AML-193 (cell line): ENCODE data around the gene CNTNAP2.

Experiments used
- DNase-seq, 2 experiments: peaks; one replicate each; lab custom pipeline; 2025; lab: John Stamatoyannopoulos, UW

Gene CNTNAP2

DNA sequence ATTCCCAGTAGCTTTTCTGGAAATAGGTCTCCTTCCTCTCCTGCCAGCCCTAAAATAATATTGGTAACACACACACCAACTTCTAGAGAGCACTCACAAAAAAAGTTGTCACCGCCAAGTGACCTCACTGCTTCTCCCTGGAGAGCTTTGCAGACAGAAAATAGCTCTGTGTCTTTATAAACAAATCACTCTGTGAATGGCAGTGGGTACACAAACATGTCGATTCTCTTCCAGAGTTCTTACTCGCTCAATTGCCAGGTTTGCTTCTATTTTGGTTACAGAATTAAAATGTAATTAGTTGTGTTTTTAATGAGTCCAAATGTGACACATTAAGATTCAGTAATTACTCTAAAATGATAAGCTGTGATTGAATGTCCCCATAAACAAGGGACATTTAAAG is 1824.8 kb downstream of the CNTNAP2 start:
- no peak for DNase-seq

GRCh38 chr7:147944321-147944720 is 1827.7 kb downstream of the CNTNAP2 start:
- no peak for DNase-seq

GRCh38 chr7:147952918-147953317 is 1836.3 kb downstream of the CNTNAP2 start:
- no peak for DNase-seq

DNA sequence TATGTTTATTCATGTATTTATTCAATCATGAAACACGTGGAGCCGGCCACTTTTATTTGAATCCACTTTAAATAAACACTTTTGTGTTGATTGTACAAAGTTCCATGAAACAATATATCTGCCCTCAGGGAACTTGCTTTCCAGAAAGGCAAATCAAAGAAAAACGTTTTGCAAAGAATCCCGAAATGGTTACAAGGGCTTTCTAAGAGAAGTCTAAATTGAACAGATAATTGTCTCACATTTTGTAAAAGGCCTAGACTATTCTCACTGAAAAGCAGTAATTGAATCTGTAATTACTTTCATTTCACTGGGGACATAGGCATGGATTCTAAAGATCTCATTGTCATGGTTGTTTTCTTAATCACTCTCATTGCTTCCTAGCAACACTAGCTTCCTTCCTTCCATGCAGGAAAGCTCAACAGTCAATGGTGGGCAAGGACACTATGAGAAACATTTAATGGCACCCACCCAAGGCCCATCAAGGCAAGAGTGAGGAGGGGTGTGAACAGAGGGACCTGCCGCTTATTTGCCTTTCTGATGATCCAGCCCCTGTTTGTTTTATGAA is 1851.5 kb downstream of the CNTNAP2 start:
- DNase-seq: no peak

GRCh38 chr7:147971606-147972110 is 1855.1 kb downstream of the CNTNAP2 start:
- DNase-seq: no peak

- no peak for DNase-seq
These were observed 1861.6 kb downstream of the CNTNAP2 start for GRCh38 chr7:147978201-147978600.

- DNase-seq: no peak
These were observed 1862.0 kb downstream of the CNTNAP2 start for GRCh38 chr7:147978651-147979050.

DNA sequence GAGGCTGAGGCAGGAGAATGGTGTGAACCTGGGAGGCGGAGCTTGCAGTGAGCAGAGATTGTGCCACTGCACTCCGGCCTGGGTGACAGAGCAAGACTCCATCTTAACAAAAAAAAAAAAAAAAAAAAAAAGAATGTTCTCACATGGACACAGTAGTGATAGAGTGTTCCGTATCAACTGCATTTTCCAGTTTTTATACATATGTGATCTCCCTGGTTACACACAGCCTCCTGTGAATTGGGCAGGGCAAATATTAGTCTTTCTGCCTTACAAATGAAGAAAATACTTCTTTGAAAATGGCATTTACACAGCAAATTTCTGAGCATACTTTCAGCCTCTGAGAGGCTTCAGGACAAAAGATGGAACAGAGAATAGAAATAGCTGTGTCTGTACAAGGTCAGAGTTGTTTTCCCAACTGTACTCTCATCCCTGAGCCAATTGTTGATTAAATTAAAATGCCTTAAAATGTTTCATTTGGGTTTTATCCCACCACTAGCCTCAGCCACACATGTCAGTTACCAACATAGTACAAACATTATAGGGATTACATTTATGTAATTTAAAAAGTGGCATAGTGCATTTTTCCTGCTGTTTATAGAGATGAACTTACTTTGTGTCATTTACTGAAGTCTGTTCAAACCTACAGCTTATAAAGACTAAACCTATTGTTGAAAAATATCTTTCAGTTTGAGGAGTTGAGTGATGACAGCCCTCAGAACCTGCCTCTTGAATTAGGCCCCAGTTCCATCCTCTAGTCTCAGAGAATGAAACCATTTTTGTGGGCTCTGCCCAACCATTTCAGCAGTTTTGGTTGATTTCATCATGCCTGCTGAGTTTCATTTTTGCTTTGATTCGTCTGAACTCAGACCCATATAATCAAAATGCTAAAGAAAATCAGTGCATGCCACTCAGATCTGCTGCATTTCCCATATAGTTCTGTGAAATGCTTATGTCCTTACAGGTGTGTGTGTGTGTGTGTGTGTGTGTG is 1864.5 kb downstream of the CNTNAP2 start:
- no peak for DNase-seq

DNA sequence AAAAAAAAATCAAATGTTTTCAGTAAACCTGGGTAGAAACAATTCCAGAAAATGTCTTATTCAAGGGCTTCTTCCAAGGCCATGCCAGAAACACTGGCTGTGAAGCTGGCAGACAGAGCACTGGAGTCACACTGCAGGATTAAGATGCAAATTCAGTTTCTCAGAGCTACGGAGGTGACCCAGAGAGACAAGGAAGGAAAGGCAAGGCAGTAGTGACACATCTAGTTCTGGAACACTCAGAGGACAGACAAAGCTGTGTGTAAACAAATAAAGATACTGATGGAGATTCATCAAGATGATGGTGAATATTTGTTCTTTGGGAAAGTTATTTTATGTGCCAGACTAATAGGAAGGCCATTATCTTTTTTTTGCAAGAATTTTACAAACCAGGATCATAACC is 1865.7 kb downstream of the CNTNAP2 start:
- DNase-seq: no peak

DNA sequence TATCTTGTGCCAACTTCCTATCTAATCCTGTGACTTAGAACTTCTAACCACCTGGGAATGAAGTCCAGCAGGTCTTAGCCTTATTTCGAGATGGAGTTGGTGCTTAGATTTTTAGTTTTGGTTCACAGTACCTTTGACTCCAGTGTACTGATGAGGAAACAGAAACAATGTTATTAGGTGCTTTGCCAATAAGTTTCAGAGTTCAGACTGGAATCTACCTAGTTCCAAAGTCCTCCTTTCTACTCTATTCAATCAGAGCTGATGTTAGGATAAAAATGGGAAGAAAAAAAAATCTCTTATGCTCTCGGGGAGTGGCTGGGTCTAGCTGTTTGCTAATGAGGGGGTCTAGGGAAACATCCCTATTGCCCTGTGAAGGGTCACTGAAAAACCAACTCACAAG is 1867.7 kb downstream of the CNTNAP2 start:
- DNase-seq: no peak

GRCh38 chr7:147990079-147990478 is 1873.5 kb downstream of the CNTNAP2 start:
- no peak for DNase-seq

DNA sequence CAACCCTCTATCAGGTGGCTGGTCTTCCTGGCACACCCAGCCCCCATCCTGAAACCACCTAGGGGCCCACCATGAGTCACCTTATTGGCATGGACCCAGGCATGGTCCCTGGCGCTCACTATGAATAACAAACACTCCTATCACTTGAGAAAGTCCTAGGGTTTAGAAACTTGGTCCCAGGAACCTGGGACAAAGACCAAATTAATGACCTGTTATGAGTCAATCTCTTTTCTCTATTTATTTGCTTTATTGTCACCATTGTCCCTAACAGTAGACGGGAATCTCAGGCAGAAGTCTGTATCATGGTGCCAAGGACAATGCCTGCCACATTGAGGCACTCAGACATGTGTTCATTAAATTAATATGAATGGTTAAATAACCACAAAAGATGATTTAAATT is 1874.3 kb downstream of the CNTNAP2 start:
- no peak for DNase-seq

GRCh38 chr7:147992698-147993097 is 1876.1 kb downstream of the CNTNAP2 start:
- DNase-seq: no peak

DNA sequence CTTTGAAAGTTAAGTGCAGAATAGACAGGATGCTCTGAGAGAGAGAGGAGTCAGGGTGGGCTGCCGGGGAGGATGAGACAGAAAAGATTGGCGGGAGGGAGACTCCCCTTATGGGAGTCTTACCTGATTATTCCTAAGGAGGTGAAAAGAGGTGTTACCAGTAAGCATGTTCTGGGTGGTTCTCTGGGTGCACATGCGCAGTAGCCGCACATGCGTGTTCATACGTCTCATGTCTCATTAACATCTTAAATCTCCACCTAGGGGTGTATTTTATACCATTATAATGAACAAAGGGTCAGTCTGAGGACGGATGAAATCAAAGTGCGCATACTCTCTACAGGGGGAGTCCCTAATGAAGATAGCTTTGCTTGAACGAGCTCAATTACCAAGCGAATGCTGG is 1881.0 kb downstream of the CNTNAP2 start:
- no peak for DNase-seq

- DNase-seq: no peak
These were observed 1883.4 kb downstream of the CNTNAP2 start for GRCh38 chr7:147999962-148000361.

- no peak for DNase-seq
These were observed 1895.2 kb downstream of the CNTNAP2 start for GRCh38 chr7:148011753-148012152.

DNA sequence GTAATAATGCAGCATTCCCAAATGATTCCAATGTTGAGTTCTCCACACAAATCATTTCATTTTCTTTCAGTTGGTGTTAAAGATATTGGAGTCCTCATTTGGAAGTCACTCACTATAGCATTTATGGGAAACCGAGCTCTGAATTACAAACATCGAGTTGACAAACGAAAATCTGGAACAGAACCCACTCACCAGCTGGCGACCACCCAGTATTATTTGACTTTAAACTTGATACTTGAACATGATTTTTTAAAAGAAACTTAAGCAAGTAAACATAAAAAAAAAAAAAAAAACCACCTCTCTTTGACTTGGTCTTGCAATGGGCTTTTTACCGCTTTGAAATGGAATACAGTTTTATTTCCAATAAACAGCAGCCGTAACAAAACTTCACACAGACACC is 1897.4 kb downstream of the CNTNAP2 start:
- DNase-seq: no peak

- DNase-seq: no peak
These were observed 1897.9 kb downstream of the CNTNAP2 start for GRCh38 chr7:148014541-148014940.

- no peak for DNase-seq
These were observed 1900.5 kb downstream of the CNTNAP2 start for GRCh38 chr7:148017126-148017525.

DNA sequence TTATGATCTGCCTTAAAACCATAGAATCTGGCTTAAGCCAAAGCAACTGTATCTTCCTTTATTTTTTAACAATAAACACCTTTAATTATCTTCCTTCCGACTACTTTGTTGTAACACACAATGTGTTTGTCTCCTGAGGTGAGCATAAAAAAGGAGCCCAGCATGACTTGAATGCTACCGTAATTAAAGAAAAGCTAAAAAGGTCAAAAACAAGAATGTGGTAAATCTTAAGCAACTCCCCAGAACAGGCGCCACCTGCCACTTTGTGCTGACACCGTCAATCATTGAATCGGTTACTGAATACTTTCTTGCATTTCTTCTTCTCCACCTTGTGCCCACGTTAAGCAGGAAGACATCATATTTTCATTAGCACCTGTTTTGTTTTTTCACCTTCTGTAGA is 1904.1 kb downstream of the CNTNAP2 start:
- DNase-seq: no peak

GRCh38 chr7:148021507-148022045 is 1905.0 kb downstream of the CNTNAP2 start:
- no peak for DNase-seq

- DNase-seq: no peak
These were observed 1906.2 kb downstream of the CNTNAP2 start for GRCh38 chr7:148022832-148023231.

DNA sequence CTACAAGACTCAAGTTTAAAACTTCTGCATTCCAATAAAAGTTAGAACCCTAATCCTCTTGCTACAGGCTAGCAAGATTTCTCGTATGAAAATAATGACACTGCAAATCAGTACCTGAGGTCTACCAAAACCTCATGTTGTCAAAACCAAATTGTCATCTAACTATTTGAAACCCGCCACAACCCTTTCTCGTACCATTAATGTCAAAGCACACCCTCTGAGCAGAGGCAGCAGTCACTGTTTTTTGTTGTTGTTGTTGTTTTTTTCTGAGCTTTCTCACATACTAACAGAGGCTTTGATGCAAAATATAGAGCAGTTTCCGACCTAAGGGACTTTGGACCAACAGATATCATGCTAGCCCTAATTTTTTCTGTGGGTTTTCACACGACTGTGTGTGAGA is 1910.1 kb downstream of the CNTNAP2 start:
- DNase-seq: no peak
